CD14-positive monocyte (primary cell): ENCODE data around the gene SOCS3. TPM values are rescaled to one million over a fixed set of nuclear protein-coding genes. Genes with fewer than 3 reads are reported as not detected.
A peak's percentile ranks its signal among the peaks of the same experiment; 100 is the strongest.

ENCODE experiments used
- DNase-seq, 3 donors: peaks; one replicate each; pipeline ENCODE4 v3.0.0-alpha.2; 2011 to 2022
- H2AFZ ChIP-seq: 2 replicates; pipeline ENCODE4 v1.6.0; 2012; ENCODE audit warnings: mild to moderate bottlenecking, low read depth, low read length, inconsistent platforms; ENCODE audit not compliant: insufficient read depth, poor library complexity, severe bottlenecking
- H3K27ac ChIP-seq, 2 donors: 1 replicate in 1 of 2; 2 replicates in 1 of 2; pipeline ENCODE4 v1.5.1; 2012 to 2013; ENCODE audit warnings: low read length in 2 of 2, control low read depth in 1 of 2, inconsistent platforms in 1 of 2, low read depth in 1 of 2, mild to moderate bottlenecking in 1 of 2
- H3K27me3 ChIP-seq, 2 donors: one replicate each; pipeline versions ENCODE4 v1.6.0 to v1.6.1; 2011 to 2013; ENCODE audit warnings: low read length in 2 of 2; ENCODE audit not compliant: control insufficient read depth in 2 of 2, insufficient read depth in 2 of 2
- H3K36me3 ChIP-seq, 2 donors: replicated peaks in 1 of 2; 1 replicate in 1 of 2; 2 replicates in 1 of 2; pipeline versions ENCODE4 v1.5.1 to v1.6.1; 2012 to 2013; ENCODE audit warnings: low read length in 2 of 2, control low read depth in 1 of 2, inconsistent platforms in 1 of 2, mild to moderate bottlenecking in 1 of 2; ENCODE audit not compliant: insufficient read depth in 2 of 2, control insufficient read depth in 1 of 2
- H3K4me1 ChIP-seq, 2 donors: 1 replicate in 1 of 2; 2 replicates in 1 of 2; pipeline versions ENCODE4 v1.5.1 to v1.6.1; 2012 to 2013; ENCODE audit warnings: low read length in 2 of 2, control low read depth in 1 of 2, inconsistent platforms in 1 of 2, mild to moderate bottlenecking in 1 of 2, moderate library complexity in 1 of 2; ENCODE audit not compliant: insufficient read depth in 2 of 2, control insufficient read depth in 1 of 2
- H3K4me2 ChIP-seq: replicated peaks from 2 replicates; pipeline ENCODE3; 2012; ENCODE audit warnings: low read length, moderate library complexity, mild to moderate bottlenecking; ENCODE audit not compliant: poor library complexity, severe bottlenecking; ENCODE audit errors: extremely low read depth
- H3K4me3 ChIP-seq, 3 experiments: fragments of 200-600 bp in 1 of 3; sonication (generic) in 1 of 3; replicated peaks in 1 of 3; 1 replicate in 2 of 3; 2 replicates in 1 of 3; pipeline ENCODE4 v1.5.1; 2011 to 2013; ENCODE audit warnings: low read length in 3 of 3, mild to moderate bottlenecking in 3 of 3, control low read depth in 2 of 3, low read depth in 2 of 3, inconsistent platforms in 1 of 3, moderate library complexity in 1 of 3
- H3K79me2 ChIP-seq: 2 replicates; pipeline ENCODE4 v1.6.0; 2012; ENCODE audit warnings: mild to moderate bottlenecking, control low read depth, inconsistent platforms, low read length, moderate library complexity; ENCODE audit not compliant: insufficient read depth
- H3K9ac ChIP-seq: 2 replicates; pipeline ENCODE4 v1.6.0; 2017; ENCODE audit warnings: low read length, mild to moderate bottlenecking; ENCODE audit not compliant: insufficient read depth, poor library complexity, severe bottlenecking
- H3K9me3 ChIP-seq, 2 donors: replicated peaks in 1 of 2; 1 replicate in 1 of 2; 2 replicates in 1 of 2; pipeline versions ENCODE4 v1.5.1 to v1.6.1; 2012 to 2013; ENCODE audit warnings: low read length in 2 of 2, control low read depth in 1 of 2; ENCODE audit not compliant: control insufficient read depth in 1 of 2, insufficient read depth in 1 of 2
- H4K20me1 ChIP-seq: 2 replicates; pipeline ENCODE4 v1.6.0; 2012; ENCODE audit warnings: mild to moderate bottlenecking, low read length, control low read depth, moderate library complexity; ENCODE audit not compliant: insufficient read depth
- H3K27ac Mint-ChIP-seq, 7 donors: one replicate each; pipeline ENCODE4 v1.8.0; 2020; ENCODE audit warnings: mild to moderate bottlenecking in 7 of 7, mixed read lengths in 7 of 7, moderate library complexity in 6 of 7, inconsistent platforms in 2 of 7
- H3K27me3 Mint-ChIP-seq, 3 donors: one replicate each; pipeline ENCODE4 v1.8.0; 2021 to 2022; ENCODE audit warnings: low read depth in 3 of 3, mild to moderate bottlenecking in 3 of 3, mixed read lengths in 3 of 3, moderate library complexity in 3 of 3, inconsistent platforms in 1 of 3
- H3K36me3 Mint-ChIP-seq, 2 donors: one replicate each; pipeline ENCODE4 v1.8.0; 2020; ENCODE audit warnings: mixed read lengths in 2 of 2, inconsistent platforms in 1 of 2, mild to moderate bottlenecking in 1 of 2
- H3K4me1 Mint-ChIP-seq: one replicate; pipeline ENCODE4 v1.8.0; 2020; ENCODE audit warnings: mild to moderate bottlenecking, mixed read lengths
- H3K4me3 Mint-ChIP-seq, 2 donors: one replicate each; pipeline ENCODE4 v1.8.0; 2020; ENCODE audit warnings: mild to moderate bottlenecking in 2 of 2, mixed read lengths in 2 of 2, moderate library complexity in 1 of 2
- H3K9me3 Mint-ChIP-seq, 7 donors: one replicate each; pipeline ENCODE4 v1.8.0; 2020 to 2022; ENCODE audit warnings: mixed read lengths in 7 of 7, mild to moderate bottlenecking in 6 of 7, moderate library complexity in 6 of 7, inconsistent platforms in 2 of 7
- WGBS: methylation state at CpG from one replicate; pipeline ENCODE4 v1.1.5; 2013; ENCODE audit warnings: missing lambda C conversion rate; ENCODE audit not compliant: insufficient coverage; 5-methylcytosine and 5-hydroxymethylcytosine counted together
- intact Hi-C, 2 donors: fragments of 100-400 bp; cut with micrococcal nuclease; formaldehyde crosslinking; loops; one replicate each; pipeline versions ENCODE4 v1.15.0 to v1.15.1; 2023
- polyA plus RNA-seq, 3 donors: library from polyadenylated mRNA; depleted of rRNA in 1 of 3; unstranded in 2 of 3; stranded (reverse) in 1 of 3; fragments of 300-500 nt in 2 of 3; fragments of >200 nt in 1 of 3; fragmentation: Illumina TruSeq in 2 of 3; gene quantifications; 1 replicate in 2 of 3; 2 replicates in 1 of 3; pipeline ENCODE4 v1.2.3, GENCODE V29; 2012 to 2021
- TF ChIP-seq, protein P1 (sequence below): fragments of 200-600 bp; IDR thresholded peaks from one replicate; pipeline ENCODE4 v1.8.0; 2022; ENCODE audit warnings: antibody characterized with exemption, mild to moderate bottlenecking

Gene SOCS3
- polyA plus RNA-seq, 3 donors: 123 to 441 (median 144) TPM

DNA sequence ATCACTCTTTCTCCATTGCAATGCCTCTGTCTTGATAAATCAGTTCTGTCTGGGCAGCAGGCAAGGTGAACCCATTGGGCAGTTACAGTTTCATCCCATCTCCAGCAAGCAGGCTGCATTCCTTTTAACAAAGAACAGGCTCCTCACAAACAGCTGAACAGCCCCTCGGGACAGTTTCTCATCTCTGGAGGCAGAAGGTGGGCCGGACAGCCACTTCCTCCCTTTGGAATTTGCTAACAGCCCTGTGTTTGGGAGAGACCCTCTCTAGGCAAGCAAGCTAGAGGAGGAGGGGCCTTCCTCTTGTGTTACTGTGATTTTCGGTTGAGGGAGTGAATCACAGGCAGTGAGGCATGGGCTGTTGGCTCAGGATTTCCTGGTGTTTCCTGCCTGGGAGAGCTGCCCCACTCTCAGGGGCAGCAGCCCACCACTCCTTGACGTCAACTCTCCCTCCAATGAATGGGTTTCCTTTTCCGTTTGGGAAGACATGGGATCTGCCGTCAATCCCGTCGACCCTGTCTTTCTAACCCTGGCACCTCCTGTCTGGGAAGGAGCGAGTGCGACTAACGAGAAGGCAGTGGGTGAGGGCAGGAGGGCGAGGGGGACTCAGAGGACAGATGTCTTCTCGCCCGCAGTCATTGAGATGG, 14.9 kb upstream of the SOCS3 start:
- Histone ChIP-seq H3K27me3 (no peaks in the 10 kb centered on the region), H3K9me3 (no peaks in the 10 kb centered on the region), H3K79me2 (peaks cover 18% of the 10 kb centered on the region), H3K27ac (peak overlapping the region; percentile 77 to 88), H3K9ac (peak overlapping the region; percentile 48), H3K4me3 (peak overlapping the region in 1 of 3 experiments; percentile 8), H4K20me1 (no peaks in the 10 kb centered on the region), H3K4me1 (peaks cover 49 to 52% of the 10 kb centered on the region in 2 donors), H3K4me2 (peak overlapping the region; percentile 16), H2AFZ (no peak overlapping the region), H3K36me3 (no peaks in the 10 kb centered on the region)
- intact Hi-C loops: loop anchor here (2.0 kb wide), 2 partner anchors 14 kb away; partner anchors contain the start of gene SOCS3 (in 2 of the 2)
- 33% methylated on average over 1 of the region's 14 CpGs for WGBS
- peak in 1 of 3 donors; percentile 70 for DNase-seq
- Mint-ChIP-seq H3K4me3 (peak overlapping the region in 1 of 2 donors; percentile 26), H3K27ac (peak overlapping the region; percentile 80 to 97 (median 92)), H3K9me3 (no peaks in the 10 kb centered on the region), H3K4me1 (peaks cover 48% of the 10 kb centered on the region), H3K36me3 (peaks cover 2 to 8% of the 10 kb centered on the region in 2 donors), H3K27me3 (peaks cover 0 to 3% (median 2%) of the 10 kb centered on the region in 3 donors)
- TF ChIP-seq, protein P1, sequence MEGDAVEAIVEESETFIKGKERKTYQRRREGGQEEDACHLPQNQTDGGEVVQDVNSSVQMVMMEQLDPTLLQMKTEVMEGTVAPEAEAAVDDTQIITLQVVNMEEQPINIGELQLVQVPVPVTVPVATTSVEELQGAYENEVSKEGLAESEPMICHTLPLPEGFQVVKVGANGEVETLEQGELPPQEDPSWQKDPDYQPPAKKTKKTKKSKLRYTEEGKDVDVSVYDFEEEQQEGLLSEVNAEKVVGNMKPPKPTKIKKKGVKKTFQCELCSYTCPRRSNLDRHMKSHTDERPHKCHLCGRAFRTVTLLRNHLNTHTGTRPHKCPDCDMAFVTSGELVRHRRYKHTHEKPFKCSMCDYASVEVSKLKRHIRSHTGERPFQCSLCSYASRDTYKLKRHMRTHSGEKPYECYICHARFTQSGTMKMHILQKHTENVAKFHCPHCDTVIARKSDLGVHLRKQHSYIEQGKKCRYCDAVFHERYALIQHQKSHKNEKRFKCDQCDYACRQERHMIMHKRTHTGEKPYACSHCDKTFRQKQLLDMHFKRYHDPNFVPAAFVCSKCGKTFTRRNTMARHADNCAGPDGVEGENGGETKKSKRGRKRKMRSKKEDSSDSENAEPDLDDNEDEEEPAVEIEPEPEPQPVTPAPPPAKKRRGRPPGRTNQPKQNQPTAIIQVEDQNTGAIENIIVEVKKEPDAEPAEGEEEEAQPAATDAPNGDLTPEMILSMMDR: no peak

DNA sequence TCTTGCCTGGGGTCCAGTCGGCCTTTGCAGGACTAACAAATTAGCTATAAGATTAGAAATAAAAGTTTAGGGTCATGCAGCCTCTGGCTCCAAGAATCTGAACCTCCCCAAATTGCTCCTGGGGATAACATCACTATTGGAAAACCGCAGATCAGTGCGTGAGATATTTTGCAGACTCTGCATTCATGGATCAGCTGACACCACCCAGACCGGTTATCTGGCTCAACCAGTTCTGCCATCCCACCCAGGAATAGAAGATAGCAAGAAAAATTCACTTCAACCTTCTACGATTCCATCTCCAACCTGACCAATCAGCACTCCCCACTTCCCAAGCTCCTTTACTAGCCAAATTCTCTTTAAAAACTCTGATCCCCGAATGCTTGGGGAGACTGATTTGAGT, 14.3 kb upstream of the SOCS3 start:
- Histone ChIP-seq H2AFZ (no peak overlapping the region), H3K9ac (no peak overlapping the region), H3K27me3 (no peaks in the 10 kb centered on the region), H3K9me3 (no peaks in the 10 kb centered on the region), H3K4me1 (peaks cover 44 to 47% of the 10 kb centered on the region in 2 donors), H3K27ac (no peak overlapping the region), H3K36me3 (no peaks in the 10 kb centered on the region), H3K4me3 (no peak overlapping the region), H3K4me2 (no peak overlapping the region), H3K79me2 (peaks cover 12% of the 10 kb centered on the region), H4K20me1 (no peaks in the 10 kb centered on the region)
- no peak for DNase-seq
- Mint-ChIP-seq H3K27ac (peak overlapping the region in 5 of 7 donors; percentile 33 to 96 (median 88)), H3K36me3 (peaks cover under 1 to 6% of the 10 kb centered on the region in 2 donors), H3K9me3 (no peaks in the 10 kb centered on the region), H3K4me1 (peaks cover 45% of the 10 kb centered on the region), H3K4me3 (no peak overlapping the region), H3K27me3 (peaks cover 0 to 3% (median 3%) of the 10 kb centered on the region in 3 donors)
- 100% methylated on average over 3 of the region's 6 CpGs for WGBS
- TF ChIP-seq, protein P1: no peak
- intact Hi-C loops: loop anchor here (2.0 kb wide), 2 partner anchors 13 to 15 kb away; partner anchors contain the start of gene SOCS3 (in 2 of the 2)
